Gastroesophageal sphincter (tissue), 4 donors: ENCODE data around the gene CAMK1D. TPM values are rescaled to one million over a fixed set of nuclear protein-coding genes. Genes with fewer than 3 reads are reported as not detected.
"Not testable (repeated sequence)": the region's sequence is repeated elsewhere in the genome, so short reads cannot be mapped to it uniquely, and the experiment has no call there.

Experiments used
- ATAC-seq: fragments of 150-250 bp; one replicate; pipeline ENCODE4 v1.9.1; 2016; ENCODE audit warnings: mild to moderate bottlenecking, moderate library complexity
- H3K27ac ChIP-seq, 4 donors: fragments of 200-600 bp; sonication (generic) in 3 of 4; 1 replicate in 3 of 4; 2 replicates in 1 of 4; pipeline ENCODE4 v1.5.1; 2016 to 2019
- H3K27me3 ChIP-seq: fragments of 200-600 bp; sonication (generic); one replicate; pipeline ENCODE4 v1.5.1; 2019
- H3K36me3 ChIP-seq, 2 donors: fragments of 200-600 bp; sonication (generic); one replicate each; pipeline ENCODE4 v1.5.1; 2019; ENCODE audit warnings: control low read depth in 1 of 2
- H3K4me1 ChIP-seq, 3 donors: fragments of 200-600 bp; sonication (generic); 1 replicate in 2 of 3; 2 replicates in 1 of 3; pipeline ENCODE4 v1.5.1; 2016 to 2019; ENCODE audit warnings: control low read depth in 2 of 3
- H3K4me3 ChIP-seq, 2 donors: fragments of 200-600 bp; sonication (generic); one replicate each; pipeline ENCODE4 v1.5.1; 2019; ENCODE audit warnings: mild to moderate bottlenecking in 1 of 2, moderate library complexity in 1 of 2
- H3K9me3 ChIP-seq, 3 donors: fragments of 200-600 bp; sonication (generic); one replicate each; pipeline ENCODE4 v1.5.1; 2017 to 2019; ENCODE audit warnings: control low read depth in 2 of 3
- CTCF ChIP-seq, 4 experiments: fragments of 200-600 bp in 2 of 4; fragments of 450-650 bp in 2 of 4; sonication (generic) in 1 of 4; IDR thresholded peaks; one replicate each; pipeline ENCODE4 v1.5.1; 2017 to 2019; ENCODE audit warnings: antibody characterized with exemption in 4 of 4, mild to moderate bottlenecking in 2 of 4, moderate library complexity in 2 of 4
- EP300 ChIP-seq: sonication (generic); formaldehyde crosslinking; IDR thresholded peaks from one replicate; pipeline ENCODE4 v1.6.1; 2017; ENCODE audit warnings: antibody characterized with exemption, mild to moderate bottlenecking
- POLR2A ChIP-seq, 2 donors: fragments of 450-650 bp; IDR thresholded peaks; one replicate each; pipeline ENCODE4 v1.6.1; 2017; ENCODE audit warnings: antibody characterized with exemption in 2 of 2, mild to moderate bottlenecking in 2 of 2, moderate library complexity in 1 of 2
- POLR2AphosphoS5 ChIP-seq: sonication (generic); formaldehyde crosslinking; IDR thresholded peaks from one replicate; pipeline ENCODE4 v1.6.1; 2017; ENCODE audit warnings: antibody characterized with exemption
- WGBS, 2 donors: methylation state at CpG; one replicate each; pipeline ENCODE4 v1.1.5; 2018; ENCODE audit warnings: low coverage in 1 of 2; 5-methylcytosine and 5-hydroxymethylcytosine counted together
- total RNA-seq, 4 donors: library from RNA; depleted of rRNA; stranded (reverse); fragments of >200 nt; gene quantifications; one replicate each; pipeline ENCODE4 v1.1.0, GENCODE V29; 2016

CAMK1D gene
- total RNA-seq, 4 donors from 2014 or later = 11.6 to 18.3 (median 15.3) TPM

- WGBS, 2 donors = 75 to 88% methylated on average over 6 of the region's 6 CpGs
These were observed 15.2 kb upstream of the CAMK1D start for GRCh38 chr10:12334186-12334530.

DNA sequence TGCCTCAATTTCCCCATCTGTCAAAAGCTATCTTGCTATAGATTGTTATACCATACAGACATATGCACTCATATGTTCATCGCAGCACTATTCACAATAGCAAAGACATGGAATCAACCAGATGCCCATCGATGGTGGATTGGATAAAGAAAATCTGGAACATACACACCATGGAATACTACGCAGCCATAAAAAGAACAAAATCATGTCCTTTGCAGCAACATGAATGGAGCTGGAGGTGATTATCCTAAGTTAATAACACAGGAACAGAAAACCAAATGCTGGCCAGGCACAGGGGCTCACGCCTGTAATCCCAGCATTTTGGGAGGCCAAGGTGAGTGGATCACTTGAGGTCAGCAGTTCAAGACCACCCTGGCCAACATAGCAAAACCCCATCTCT lies 14.2 kb upstream of the CAMK1D start:
- WGBS, 2 donors = 61 to 100% methylated on average over 3 to 4 of the region's 4 CpGs
- H3K27ac ChIP-seq, ATAC-seq, H3K27me3 ChIP-seq, H3K9me3 ChIP-seq, H3K4me3 ChIP-seq, H3K36me3 ChIP-seq: not testable (repeated sequence)
- peaks cover 0 to 28% (median 12%) of the 10 kb centered on the region in 3 donors for H3K4me1 ChIP-seq

More at GRCh38 chr10:12334186-12334530, 15.2 kb upstream of the CAMK1D start:
- H3K4me3 ChIP-seq = no peak overlapping the region
- H3K27ac ChIP-seq = peak overlapping the region; percentile 45 to 76 (median 62)
- no peaks in the 10 kb centered on the region for H3K27me3 ChIP-seq
- ATAC-seq = no peak
- peaks cover 0 to 33% (median 12%) of the 10 kb centered on the region in 3 donors for H3K4me1 ChIP-seq
- no peaks in the 10 kb centered on the region for H3K9me3 ChIP-seq
- TF ChIP-seq POLR2AphosphoS5 (no peak), CTCF (IDR thresholded peaks at IDR 0.05) (no peak), POLR2A (IDR thresholded peaks at IDR 0.05) (no peak), EP300 (no peak)
- H3K36me3 ChIP-seq = no peaks in the 10 kb centered on the region

DNA sequence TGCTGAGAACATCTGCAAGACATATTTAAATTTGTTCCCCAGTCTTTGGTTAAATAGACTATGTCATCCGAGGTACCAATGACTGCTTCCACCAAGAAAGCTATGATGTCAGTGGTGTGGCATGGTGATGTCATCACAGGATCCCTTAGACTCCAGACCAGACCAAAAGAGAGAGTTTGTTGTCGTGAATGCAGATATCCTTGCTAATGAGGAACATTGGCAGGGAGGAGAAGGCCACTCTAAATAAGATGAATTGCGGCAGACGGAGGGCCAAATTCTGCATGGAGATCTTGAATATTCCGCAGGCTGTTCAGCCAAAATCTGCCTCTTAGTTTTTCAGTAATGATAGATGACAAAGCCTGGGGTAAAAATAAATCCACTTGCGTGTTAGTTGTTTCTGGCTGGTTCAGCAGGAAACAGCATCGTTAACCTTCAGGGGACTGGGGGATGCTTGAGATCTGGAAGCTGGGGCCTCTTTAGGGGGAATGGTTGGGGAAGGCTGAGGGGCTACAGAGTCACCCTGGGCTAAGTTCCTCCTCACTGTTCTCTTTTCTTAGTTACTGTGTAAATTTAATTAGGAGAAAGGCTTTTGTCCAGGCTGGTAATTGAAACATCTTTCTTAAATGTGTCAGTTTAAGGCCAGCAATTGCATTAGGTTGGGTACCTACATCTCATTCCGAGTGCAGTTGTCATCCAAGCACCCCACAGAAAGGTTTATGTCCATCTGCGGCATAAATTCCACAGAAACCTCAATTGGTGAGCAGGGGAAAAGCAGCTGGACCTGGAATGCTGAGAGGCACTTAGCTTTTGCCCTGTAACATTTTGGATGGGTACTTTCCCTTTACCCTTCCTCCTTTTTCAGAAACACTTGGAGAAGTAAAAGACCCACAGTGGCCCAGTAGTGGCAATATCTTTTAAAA lies 11.6 kb upstream of the CAMK1D start:
- no peaks in the 10 kb centered on the region for H3K36me3 ChIP-seq

GRCh38 chr10:12338981-12339380 lies 10.4 kb upstream of the CAMK1D start:
- H3K36me3 ChIP-seq = no peaks in the 10 kb centered on the region
- WGBS, 2 donors = 78 to 88% methylated on average over 4 of the region's 4 CpGs
- TF ChIP-seq POLR2AphosphoS5 = no peak
- peaks cover 0 to 14% (median 2%) of the 10 kb centered on the region in 3 donors for H3K4me1 ChIP-seq
- ATAC-seq = no peak
- no peaks in the 10 kb centered on the region for H3K27me3 ChIP-seq
- no peak overlapping the region for H3K27ac ChIP-seq
- H3K9me3 ChIP-seq = no peaks in the 10 kb centered on the region
- H3K4me3 ChIP-seq = no peak overlapping the region

More for the DNA sequence above, 11.6 kb upstream of the CAMK1D start:
- TF ChIP-seq POLR2A (IDR thresholded peaks at IDR 0.05) (no peak), CTCF (IDR thresholded peaks at IDR 0.05) (no peak), POLR2AphosphoS5 (no peak), EP300 (no peak)
- Histone ChIP-seq H3K9me3 (no peaks in the 10 kb centered on the region), H3K27ac (peak overlapping the region in 2 of 4 donors; percentile 29 to 51), H3K27me3 (no peaks in the 10 kb centered on the region), H3K4me3 (no peak overlapping the region), H3K4me1 (peaks cover 0 to 27% (median 12%) of the 10 kb centered on the region in 3 donors)
- 32 to 33% methylated on average over 9 of the region's 9 CpGs for WGBS, 2 donors
- ATAC-seq = no peak

GRCh38 chr10:12340371-12340770 lies 9.0 kb upstream of the CAMK1D start:
- H3K9me3 ChIP-seq = no peaks in the 10 kb centered on the region
- ATAC-seq = no peak
- TF ChIP-seq CTCF (IDR thresholded peaks at IDR 0.05) (no peak), POLR2AphosphoS5 (no peak), POLR2A (IDR thresholded peaks at IDR 0.05) (no peak), EP300 (no peak)

GRCh38 chr10:12340937-12341336 lies 8.4 kb upstream of the CAMK1D start:
- WGBS, 2 donors = 50 to 89% methylated on average over 4 to 5 of the region's 6 CpGs
- TF ChIP-seq EP300 (no peak), POLR2AphosphoS5 (no peak)
- peaks cover 0 to 11% (median 0%) of the 10 kb centered on the region in 3 donors for H3K4me1 ChIP-seq
- H3K36me3 ChIP-seq = no peaks in the 10 kb centered on the region
- H3K4me3 ChIP-seq = no peak overlapping the region
- H3K9me3 ChIP-seq = no peaks in the 10 kb centered on the region
- ATAC-seq = no peak
- H3K27me3 ChIP-seq = no peaks in the 10 kb centered on the region
- no peak overlapping the region for H3K27ac ChIP-seq

More at GRCh38 chr10:12340371-12340770, 9.0 kb upstream of the CAMK1D start:
- peaks cover 0 to 11% (median 0%) of the 10 kb centered on the region in 3 donors for H3K4me1 ChIP-seq
- H3K36me3 ChIP-seq = no peaks in the 10 kb centered on the region
- WGBS, 2 donors = 80 to 92% methylated on average over 2 to 4 of the region's 7 CpGs
- H3K27me3 ChIP-seq = no peaks in the 10 kb centered on the region
- no peak overlapping the region for H3K4me3 ChIP-seq
- no peak overlapping the region for H3K27ac ChIP-seq
